Hepatocyte (in vitro differentiated cells): Measurements from ENCODE around the gene GOLGA8A.
"Not testable (repeated sequence)": the region's sequence is repeated elsewhere in the genome, so short reads cannot be mapped to it uniquely, and the experiment has no call there.

ENCODE experiments used
- EZH2 ChIP-seq: fragments of 200-600 bp; sonication (generic); IDR thresholded peaks from 2 replicates; pipeline ENCODE4 v1.6.1; 2016; ENCODE audit warnings: antibody characterized with exemption, mild to moderate bottlenecking, borderline replicate concordance
- EZH2phosphoT487 ChIP-seq: fragments of 200-600 bp; sonication (generic); IDR thresholded peaks from one replicate; pipeline ENCODE4 v1.6.1; 2018; ENCODE audit warnings: antibody characterized with exemption, mild to moderate bottlenecking, low read depth, moderate library complexity; ENCODE audit not compliant: unreplicated experiment, severe bottlenecking
- TF ChIP-seq, protein P1 (sequence below): fragments of 200-600 bp; sonication (generic); IDR thresholded peaks from 2 replicates; pipeline ENCODE4 v1.5.1; 2016; ENCODE audit warnings: antibody characterized with exemption, mild to moderate bottlenecking; ENCODE audit not compliant: poor library complexity

DNA sequence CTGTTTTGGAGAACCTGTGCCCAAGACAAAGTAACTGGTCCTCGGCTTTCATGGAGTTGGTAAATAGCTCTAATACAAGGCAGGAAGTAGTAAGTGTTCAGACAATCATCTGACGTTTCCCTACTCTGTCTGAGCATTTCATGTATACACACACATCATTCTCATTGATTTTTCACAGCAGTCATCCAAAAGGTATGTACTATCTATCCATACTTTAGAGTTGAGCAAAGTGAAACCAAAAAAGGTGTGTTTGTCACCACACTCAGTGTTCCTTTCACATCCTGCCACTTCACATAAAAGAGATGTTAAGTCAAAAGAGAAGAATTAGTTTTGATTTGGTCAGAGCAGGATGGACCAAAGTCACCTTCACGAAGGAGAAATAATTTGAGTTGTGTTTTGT, 33.7 kb downstream of the GOLGA8A start:
- TF ChIP-seq, protein P1, sequence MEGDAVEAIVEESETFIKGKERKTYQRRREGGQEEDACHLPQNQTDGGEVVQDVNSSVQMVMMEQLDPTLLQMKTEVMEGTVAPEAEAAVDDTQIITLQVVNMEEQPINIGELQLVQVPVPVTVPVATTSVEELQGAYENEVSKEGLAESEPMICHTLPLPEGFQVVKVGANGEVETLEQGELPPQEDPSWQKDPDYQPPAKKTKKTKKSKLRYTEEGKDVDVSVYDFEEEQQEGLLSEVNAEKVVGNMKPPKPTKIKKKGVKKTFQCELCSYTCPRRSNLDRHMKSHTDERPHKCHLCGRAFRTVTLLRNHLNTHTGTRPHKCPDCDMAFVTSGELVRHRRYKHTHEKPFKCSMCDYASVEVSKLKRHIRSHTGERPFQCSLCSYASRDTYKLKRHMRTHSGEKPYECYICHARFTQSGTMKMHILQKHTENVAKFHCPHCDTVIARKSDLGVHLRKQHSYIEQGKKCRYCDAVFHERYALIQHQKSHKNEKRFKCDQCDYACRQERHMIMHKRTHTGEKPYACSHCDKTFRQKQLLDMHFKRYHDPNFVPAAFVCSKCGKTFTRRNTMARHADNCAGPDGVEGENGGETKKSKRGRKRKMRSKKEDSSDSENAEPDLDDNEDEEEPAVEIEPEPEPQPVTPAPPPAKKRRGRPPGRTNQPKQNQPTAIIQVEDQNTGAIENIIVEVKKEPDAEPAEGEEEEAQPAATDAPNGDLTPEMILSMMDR, result not testable (repeated sequence)
- not testable (repeated sequence) for TF ChIP-seq EZH2phosphoT487, EZH2
